Ishikawa (cell line): ENCODE measurements around the gene ARHGAP26.

Experiments used
- CEBPB ChIP-seq: IDR thresholded peaks from 2 replicates; pipeline ENCODE4 v1.6.1; 2012
- CREB1 ChIP-seq: IDR thresholded peaks from 2 replicates; pipeline ENCODE4 v1.6.1; 2012; ENCODE audit warnings: low read depth
- EGR1 ChIP-seq: IDR thresholded peaks from 2 replicates; pipeline ENCODE4 v1.6.1; 2012
- EP300 ChIP-seq: IDR thresholded peaks from 2 replicates; pipeline ENCODE4 v1.6.1; 2012; ENCODE audit warnings: borderline replicate concordance
- FOXM1 ChIP-seq: IDR thresholded peaks from 2 replicates; pipeline ENCODE4 v1.6.1; 2012; ENCODE audit warnings: low read depth, borderline replicate concordance
- NFIC ChIP-seq: IDR thresholded peaks from 2 replicates; pipeline ENCODE4 v1.6.1; 2012
- RAD21 ChIP-seq: IDR thresholded peaks from 2 replicates; pipeline ENCODE4 v1.6.1; 2012; ENCODE audit warnings: low read depth
- TAF1 ChIP-seq: IDR thresholded peaks from 2 replicates; pipeline ENCODE4 v1.6.1; 2012; ENCODE audit warnings: low read depth, mild to moderate bottlenecking
- TCF12 ChIP-seq: IDR thresholded peaks from 2 replicates; pipeline ENCODE4 v1.6.1; 2012; ENCODE audit warnings: low read depth
- TEAD4 ChIP-seq: IDR thresholded peaks from 2 replicates; pipeline ENCODE4 v1.6.1; 2012
- USF1 ChIP-seq: IDR thresholded peaks from 2 replicates; pipeline ENCODE4 v1.6.1; 2012
- YY1 ChIP-seq: IDR thresholded peaks from 2 replicates; pipeline ENCODE4 v1.6.1; 2012; ENCODE audit warnings: low read depth
- ZBTB7A ChIP-seq: IDR thresholded peaks from 2 replicates; pipeline ENCODE4 v1.6.1; 2012; ENCODE audit warnings: low read depth
- TF ChIP-seq, protein P1 (sequence below): IDR thresholded peaks from 2 replicates; pipeline ENCODE4 v1.6.1; 2012; ENCODE audit warnings: low read depth, mild to moderate bottlenecking
- TF ChIP-seq, protein P2 (sequence below): IDR thresholded peaks from 2 replicates; pipeline ENCODE4 v1.6.1; 2012

ARHGAP26 gene

DNA sequence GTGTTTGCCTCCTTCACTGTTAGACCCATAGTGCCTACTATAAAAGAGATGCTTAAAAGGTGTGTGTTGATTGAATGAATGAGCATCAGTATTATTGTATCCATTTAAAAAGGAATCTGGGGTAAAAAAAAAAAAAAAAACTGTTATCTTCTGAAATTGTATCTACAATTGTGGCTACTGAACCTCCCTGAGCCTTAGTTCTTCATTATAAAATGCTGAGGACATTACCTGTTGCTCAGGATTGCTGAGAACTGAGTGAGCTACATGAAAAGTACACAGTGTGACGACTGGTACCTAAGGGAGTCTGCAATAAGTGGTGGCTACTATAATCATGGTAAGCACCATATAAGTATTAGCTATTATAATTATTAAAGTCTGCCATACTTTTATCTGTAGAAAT is 362.6 kb downstream of the ARHGAP26 start:
- TF ChIP-seq, protein P1, sequence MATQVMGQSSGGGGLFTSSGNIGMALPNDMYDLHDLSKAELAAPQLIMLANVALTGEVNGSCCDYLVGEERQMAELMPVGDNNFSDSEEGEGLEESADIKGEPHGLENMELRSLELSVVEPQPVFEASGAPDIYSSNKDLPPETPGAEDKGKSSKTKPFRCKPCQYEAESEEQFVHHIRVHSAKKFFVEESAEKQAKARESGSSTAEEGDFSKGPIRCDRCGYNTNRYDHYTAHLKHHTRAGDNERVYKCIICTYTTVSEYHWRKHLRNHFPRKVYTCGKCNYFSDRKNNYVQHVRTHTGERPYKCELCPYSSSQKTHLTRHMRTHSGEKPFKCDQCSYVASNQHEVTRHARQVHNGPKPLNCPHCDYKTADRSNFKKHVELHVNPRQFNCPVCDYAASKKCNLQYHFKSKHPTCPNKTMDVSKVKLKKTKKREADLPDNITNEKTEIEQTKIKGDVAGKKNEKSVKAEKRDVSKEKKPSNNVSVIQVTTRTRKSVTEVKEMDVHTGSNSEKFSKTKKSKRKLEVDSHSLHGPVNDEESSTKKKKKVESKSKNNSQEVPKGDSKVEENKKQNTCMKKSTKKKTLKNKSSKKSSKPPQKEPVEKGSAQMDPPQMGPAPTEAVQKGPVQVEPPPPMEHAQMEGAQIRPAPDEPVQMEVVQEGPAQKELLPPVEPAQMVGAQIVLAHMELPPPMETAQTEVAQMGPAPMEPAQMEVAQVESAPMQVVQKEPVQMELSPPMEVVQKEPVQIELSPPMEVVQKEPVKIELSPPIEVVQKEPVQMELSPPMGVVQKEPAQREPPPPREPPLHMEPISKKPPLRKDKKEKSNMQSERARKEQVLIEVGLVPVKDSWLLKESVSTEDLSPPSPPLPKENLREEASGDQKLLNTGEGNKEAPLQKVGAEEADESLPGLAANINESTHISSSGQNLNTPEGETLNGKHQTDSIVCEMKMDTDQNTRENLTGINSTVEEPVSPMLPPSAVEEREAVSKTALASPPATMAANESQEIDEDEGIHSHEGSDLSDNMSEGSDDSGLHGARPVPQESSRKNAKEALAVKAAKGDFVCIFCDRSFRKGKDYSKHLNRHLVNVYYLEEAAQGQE, result no peak
- TF ChIP-seq TCF12 (no peak), CEBPB (no peak), USF1 (no peak), ZBTB7A (no peak), RAD21 (no peak), TEAD4 (no peak), CREB1 (no peak), EGR1 (no peak), TAF1 (no peak), YY1 (no peak), NFIC (no peak)
- TF ChIP-seq, protein P2, sequence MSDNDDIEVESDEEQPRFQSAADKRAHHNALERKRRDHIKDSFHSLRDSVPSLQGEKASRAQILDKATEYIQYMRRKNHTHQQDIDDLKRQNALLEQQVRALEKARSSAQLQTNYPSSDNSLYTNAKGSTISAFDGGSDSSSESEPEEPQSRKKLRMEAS, result no peak

GRCh38 chr5:143133721-143134120 is 363.5 kb downstream of the ARHGAP26 start:
- TF ChIP-seq YY1, result no peak
- TF ChIP-seq, protein P2, result no peak
- TF ChIP-seq EGR1, result no peak
- TF ChIP-seq TEAD4, result no peak
- no peak for TF ChIP-seq TCF12
- TF ChIP-seq, protein P1, result no peak
- no peak for TF ChIP-seq FOXM1
- no peak for TF ChIP-seq CEBPB
- TF ChIP-seq TAF1, result no peak
- no peak for TF ChIP-seq NFIC
- TF ChIP-seq EP300, result no peak
- no peak for TF ChIP-seq CREB1
- no peak for TF ChIP-seq ZBTB7A
- no peak for TF ChIP-seq USF1
- no peak for TF ChIP-seq RAD21

GRCh38 chr5:143134269-143134668 is 364.1 kb downstream of the ARHGAP26 start:
- TF ChIP-seq CREB1, result no peak
- TF ChIP-seq USF1, result no peak
- no peak for TF ChIP-seq ZBTB7A
- TF ChIP-seq NFIC, result no peak
- TF ChIP-seq YY1, result no peak
- TF ChIP-seq TCF12, result no peak

GRCh38 chr5:143134900-143135299 is 364.7 kb downstream of the ARHGAP26 start:
- TF ChIP-seq RAD21, result no peak
- no peak for TF ChIP-seq CEBPB
- TF ChIP-seq USF1, result no peak
- no peak for TF ChIP-seq TAF1
- TF ChIP-seq EGR1, result no peak

DNA sequence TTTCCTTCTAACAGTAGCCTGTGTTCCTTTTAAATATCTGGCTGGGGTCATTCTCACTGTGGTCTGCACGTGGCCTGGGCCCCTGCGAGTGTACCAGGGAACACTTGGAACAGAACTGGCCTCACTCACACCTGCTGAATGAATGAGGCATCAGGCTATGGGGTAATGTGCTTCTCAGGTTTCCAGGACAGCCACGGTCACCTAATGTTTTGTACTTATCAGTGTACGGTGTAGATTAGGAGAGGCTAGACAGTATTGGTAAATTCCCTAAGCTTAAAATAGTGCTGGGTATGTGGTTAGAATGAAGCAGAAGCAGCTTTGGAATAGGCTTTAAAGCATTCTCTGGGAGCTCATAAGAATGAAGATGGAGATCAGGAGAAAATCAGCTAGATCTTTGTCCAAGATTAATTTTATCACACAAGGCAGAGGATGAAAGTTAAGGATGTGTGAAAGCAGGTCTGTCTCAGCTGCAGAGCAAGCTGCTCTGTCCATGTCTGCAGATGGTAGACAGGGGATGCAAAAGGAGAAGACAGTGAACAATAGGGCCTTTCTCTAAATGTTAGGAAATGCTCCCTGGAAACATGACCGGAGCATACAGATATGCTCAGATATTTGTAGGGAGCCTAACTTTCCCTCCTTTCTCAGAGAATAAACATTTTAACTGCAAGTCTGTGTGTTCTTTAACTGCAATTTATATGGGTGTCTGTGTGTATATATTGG is 365.8 kb downstream of the ARHGAP26 start:
- TF ChIP-seq ZBTB7A (no peak), NFIC (no peak)
- TF ChIP-seq, protein P2, result no peak
- TF ChIP-seq, protein P1, result no peak
